ENCODE results near the gene KCNT2.

DNA sequence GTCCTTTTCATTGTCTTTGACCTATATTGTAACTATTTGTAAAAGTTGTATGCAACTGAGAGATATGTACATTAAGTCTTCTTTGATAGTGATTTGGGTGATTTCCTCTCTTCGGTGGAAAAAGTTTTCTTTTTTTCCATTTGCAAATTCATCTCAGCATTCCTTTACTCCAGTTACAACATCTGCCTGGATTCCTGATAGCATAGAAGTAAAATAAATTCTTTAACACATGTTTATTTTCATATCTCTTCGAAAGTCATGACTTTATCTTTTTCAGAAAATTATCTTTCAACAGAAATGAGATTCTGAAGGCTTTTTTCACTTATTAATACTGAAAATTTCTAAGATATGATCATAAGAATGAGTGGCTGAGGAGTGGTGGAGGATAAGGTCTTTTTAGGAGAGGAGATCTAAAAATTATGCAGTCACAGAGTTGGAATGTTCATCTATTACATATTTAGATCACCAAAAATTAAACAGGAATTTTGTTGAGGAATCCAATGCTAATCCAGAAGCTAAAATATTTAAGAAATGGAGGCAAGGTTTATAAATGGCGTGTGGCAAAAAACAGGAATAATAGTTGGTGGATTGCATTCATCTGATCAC, 400.5 kb downstream of the KCNT2 start:
- no peak for TF ChIP-seq SP1 (IDR thresholded peaks at IDR 0.05)
- TF ChIP-seq HDGF (IDR thresholded peaks at IDR 0.05; ENCODE audit: borderline replicate concordance) = no peak

Measured in HEK293T (cell line).